ACHN (cell line): Measurements from ENCODE around the gene SYNE2.
"Not testable (repeated sequence)": the region's sequence is repeated elsewhere in the genome, so short reads cannot be mapped to it uniquely, and the experiment has no call there.

Source experiments
- DNase-seq: peaks from one replicate; pipeline ENCODE4 v3.0.0-alpha.2; 2015
- in situ Hi-C: cut with HindIII; loops from 2 replicates; pipeline ENCODE4 v1.10.0; 2017; ENCODE audit warnings: low sequenced_read_pairs, low pct_ligation_motif_present, low pct_unique_long_range_greater_than_20kb

SYNE2 gene

GRCh38 chr14:63852817-63853731 lies at the start of gene SYNE2:
SYNE2 (plus strand) TSS chr14:63853004; CDS start chr14:63909149, 56,145 bp downstream.
- in situ Hi-C loops: no loop called here
- DNase-seq: peak; percentile 76

- DNase-seq, in situ Hi-C loops: not testable (repeated sequence)
Observed at GRCh38 chr14:63803221-63803791, 49.5 kb upstream of the SYNE2 start.

GRCh38 chr14:63806064-63806463 lies 46.7 kb upstream of the SYNE2 start:
- in situ Hi-C loops, DNase-seq: not testable (repeated sequence)

- DNase-seq, in situ Hi-C loops: not testable (repeated sequence)
Observed at GRCh38 chr14:63811692-63812091, 41.1 kb upstream of the SYNE2 start.

GRCh38 chr14:63833728-63834127 lies 19.1 kb upstream of the SYNE2 start:
- no peak for DNase-seq
- in situ Hi-C loops: no loop called here

- no peak for DNase-seq
- in situ Hi-C loops: no loop called here
Observed at GRCh38 chr14:63840981-63841380, 11.8 kb upstream of the SYNE2 start.

GRCh38 chr14:63843796-63844195 lies 9.0 kb upstream of the SYNE2 start:
- in situ Hi-C loops: no loop called here
- no peak for DNase-seq

GRCh38 chr14:63848890-63849289 lies 3.9 kb upstream of the SYNE2 start:
- in situ Hi-C loops: no loop called here
- no peak for DNase-seq

- in situ Hi-C loops: no loop called here
- peak; percentile 24 for DNase-seq
Observed at GRCh38 chr14:63852271-63852816, 460 bp upstream of the SYNE2 start.

GRCh38 chr14:63853831-63854293 lies 1.1 kb downstream of the SYNE2 start:
- in situ Hi-C loops: no loop called here
- DNase-seq: peak; percentile 67

GRCh38 chr14:63854330-63854729 lies 1.5 kb downstream of the SYNE2 start:
- no peak for DNase-seq
- in situ Hi-C loops: no loop called here

- in situ Hi-C loops: no loop called here
- no peak for DNase-seq
Observed at GRCh38 chr14:63855281-63855680, 2.5 kb downstream of the SYNE2 start.

- in situ Hi-C loops: no loop called here
- DNase-seq: no peak
Observed at GRCh38 chr14:63857466-63858030, 4.7 kb downstream of the SYNE2 start.

GRCh38 chr14:63860146-63860545 lies 7.3 kb downstream of the SYNE2 start:
- in situ Hi-C loops: no loop called here
- DNase-seq: no peak

GRCh38 chr14:63862163-63862562 lies 9.4 kb downstream of the SYNE2 start:
- in situ Hi-C loops: no loop called here
- no peak for DNase-seq

GRCh38 chr14:63863004-63863403 lies 10.2 kb downstream of the SYNE2 start:
- in situ Hi-C loops: no loop called here
- no peak for DNase-seq

GRCh38 chr14:63864775-63865174 lies 12.0 kb downstream of the SYNE2 start:
- in situ Hi-C loops, DNase-seq: not testable (repeated sequence)

GRCh38 chr14:63867933-63868921 lies 15.4 kb downstream of the SYNE2 start:
- DNase-seq: no peak
- in situ Hi-C loops: no loop called here
